ENCODE measurements around the gene NXN. TPM values are rescaled to one million over a fixed set of nuclear protein-coding genes. Genes with fewer than 3 reads are reported as not detected.

NXN gene
- total RNA-seq, 2 donors from 2014 or later = 24.4 TPM

GRCh38 chr17:921161-921560, 58.4 kb downstream of the NXN start:
- Histone ChIP-seq H3K27ac (no peak overlapping the region), H3K36me3 (replicated peaks in 1 of 2; ENCODE audit: insufficient read depth in 1 of 2, low read depth in 2 of 2) (no peaks in the 10 kb centered on the region), H3K4me1 (no peaks in the 10 kb centered on the region), H3K4me3 (no peak overlapping the region), H3K9me3 (no peaks in the 10 kb centered on the region), H3K27me3 (no peaks in the 10 kb centered on the region)
- DNase-seq (no peak), ATAC-seq (no peak)
- TF ChIP-seq CTCF (IDR thresholded peaks at IDR 0.05) = no peak
- no peak for TF ChIP-seq POLR2A (IDR thresholded peaks at IDR 0.05)
- intact Hi-C loops (cut with DNase I) = no loop called here
- 92 to 96% methylated on average over 9 to 13 of the region's 13 CpGs for WGBS, 2 donors

- Histone ChIP-seq H3K27ac (no peak overlapping the region), H3K4me1 (peaks cover 7% of the 10 kb centered on the region), H3K4me3 (no peak overlapping the region), H3K27me3 (no peaks in the 10 kb centered on the region), H3K36me3 (replicated peaks in 1 of 2; ENCODE audit: insufficient read depth in 1 of 2, low read depth in 2 of 2) (no peaks in the 10 kb centered on the region), H3K9me3 (no peaks in the 10 kb centered on the region)
- intact Hi-C loops (cut with DNase I) = no loop called here
- ATAC-seq (no peak), DNase-seq (no peak)
- TF ChIP-seq POLR2A (IDR thresholded peaks at IDR 0.05) = no peak
- 92 to 93% methylated on average over 16 of the region's 16 CpGs for WGBS, 2 donors
Measured at GRCh38 chr17:920190-920589, 59.4 kb downstream of the NXN start.

GRCh38 chr17:917941-918740, 61.4 kb downstream of the NXN start:
- WGBS, 2 donors = 88 to 92% methylated on average over 30 of the region's 30 CpGs

GRCh38 chr17:917391-917811, 62.2 kb downstream of the NXN start:
- H3K4me1 ChIP-seq = peaks cover 7% of the 10 kb centered on the region
- 79 to 84% methylated on average over 19 of the region's 19 CpGs for WGBS, 2 donors
- DNase-seq = no peak
- no peaks in the 10 kb centered on the region for H3K36me3 ChIP-seq (replicated peaks in 1 of 2; ENCODE audit: insufficient read depth in 1 of 2, low read depth in 2 of 2)
- intact Hi-C loops (cut with DNase I) = no loop called here
- H3K9me3 ChIP-seq = no peaks in the 10 kb centered on the region
- TF ChIP-seq POLR2A (IDR thresholded peaks at IDR 0.05) (no peak), CTCF (IDR thresholded peaks at IDR 0.05) (no peak)
- ATAC-seq = no peak
- no peak overlapping the region for H3K4me3 ChIP-seq
- no peaks in the 10 kb centered on the region for H3K27me3 ChIP-seq
- no peak overlapping the region for H3K27ac ChIP-seq

More at GRCh38 chr17:917941-918740, 61.4 kb downstream of the NXN start:
- intact Hi-C loops (cut with DNase I) = no loop called here
- DNase-seq = no peak
- no peaks in the 10 kb centered on the region for H3K36me3 ChIP-seq (replicated peaks in 1 of 2; ENCODE audit: insufficient read depth in 1 of 2, low read depth in 2 of 2)
- TF ChIP-seq CTCF (IDR thresholded peaks at IDR 0.05) (no peak), POLR2A (IDR thresholded peaks at IDR 0.05) (no peak)
- H3K4me1 ChIP-seq = peaks cover 7% of the 10 kb centered on the region
- no peak overlapping the region for H3K4me3 ChIP-seq
- no peak for ATAC-seq
- H3K9me3 ChIP-seq = no peaks in the 10 kb centered on the region
- H3K27ac ChIP-seq = no peak overlapping the region
- H3K27me3 ChIP-seq = no peaks in the 10 kb centered on the region

- Histone ChIP-seq H3K36me3 (replicated peaks in 1 of 2; ENCODE audit: insufficient read depth in 1 of 2, low read depth in 2 of 2) (no peaks in the 10 kb centered on the region), H3K4me3 (no peak overlapping the region), H3K4me1 (peaks cover 7% of the 10 kb centered on the region), H3K27me3 (no peaks in the 10 kb centered on the region), H3K9me3 (no peaks in the 10 kb centered on the region), H3K27ac (peak overlapping the region in 1 of 4 donors; percentile 15)
- ATAC-seq (no peak), DNase-seq (no peak)
- 84 to 95% methylated on average over 2 to 7 of the region's 7 CpGs for WGBS, 2 donors
- TF ChIP-seq POLR2A (IDR thresholded peaks at IDR 0.05) = no peak
- no peak for TF ChIP-seq CTCF (IDR thresholded peaks at IDR 0.05)
- intact Hi-C loops (cut with DNase I) = no loop called here
Measured at GRCh38 chr17:916315-916714, 63.3 kb downstream of the NXN start.
